H1 (cell line): ENCODE data around the gene RSU1. TPM values are rescaled to one million over a fixed set of nuclear protein-coding genes. Genes with fewer than 3 reads are reported as not detected.

Experiments used
- CBX8 ChIP-seq: fragments of 300-800, 300-1000 bp; sonication (generic); IDR thresholded peaks from 2 replicates; pipeline ENCODE4 v1.7.1; 2016; ENCODE audit warnings: low read depth, low read length, borderline replicate concordance
- CHD1 ChIP-seq: IDR thresholded peaks from 2 replicates; pipeline ENCODE4 v1.6.1; 2012; ENCODE audit warnings: low read depth, low read length, improper control_type of control experiment
- CREB1 ChIP-seq: IDR thresholded peaks from 2 replicates; pipeline ENCODE4 v1.6.1; 2012; ENCODE audit warnings: inconsistent platforms
- SAP30 ChIP-seq: fragments of 300-600 bp; sonication (generic); IDR thresholded peaks from 2 replicates; pipeline ENCODE4 v1.7.1; 2012; ENCODE audit warnings: low read length, moderate library complexity, mild to moderate bottlenecking, inconsistent platforms; ENCODE audit not compliant: insufficient read depth, insufficient replicate concordance
- TBP ChIP-seq: IDR thresholded peaks from 2 replicates; pipeline ENCODE4 v1.6.1; 2011; ENCODE audit warnings: low read depth, low read length, improper control_type of control experiment
- polyA plus RNA-seq, 7 experiments: library from polyadenylated mRNA; depleted of rRNA in 3 of 7; stranded (reverse) in 5 of 7; unstranded in 2 of 7; fragments of >200 nt in 5 of 7; fragments of 200-250 nt in 2 of 7; gene quantifications; 1 replicate in 5 of 7; 2 replicates in 1 of 7; 4 replicates in 1 of 7; pipeline versions ENCODE4 v1.2.1 to v1.2.3, GENCODE V29; 2011 to 2013; ENCODE audit warnings: missing spikeins in 2 of 7, mixed read lengths in 2 of 7
- total RNA-seq: library from RNA; stranded (reverse); fragmentation: NEBNext Ultra II Directional; extraction: Animal tissue kit (Norgen Biotek cat#: 25700); gene quantifications from 2 replicates; pipeline ENCODE4 v1.2.1, GENCODE V29; 2021

Gene RSU1
- total and polyA plus RNA-seq, 2 of the 8 experiments (the other 6 are each of a cell fraction or from before 2014, with no cell fraction given) = 50.0 to 68.2 TPM

DNA sequence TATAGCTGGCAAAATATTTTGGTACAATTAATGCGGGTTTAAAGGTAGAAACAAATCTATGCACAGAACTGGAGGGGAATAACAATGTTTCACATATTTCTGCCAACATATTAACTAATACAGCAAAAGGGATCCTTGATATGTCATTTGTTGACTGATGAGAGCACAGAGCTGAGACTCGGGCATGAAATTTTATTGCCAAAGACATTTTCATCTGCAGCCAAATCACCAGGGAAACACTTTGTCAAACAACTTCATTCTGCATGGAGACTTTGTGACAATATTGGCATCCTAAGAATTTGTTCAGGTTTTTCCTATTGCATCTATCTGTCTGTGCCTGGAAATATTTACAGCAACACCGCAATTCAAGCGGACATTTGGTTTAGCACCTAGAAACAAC is 177.8 kb downstream of the RSU1 start (continued):
- TF ChIP-seq CREB1 (no peak), TBP (no peak), SAP30 (no peak), CBX8 (no peak), CHD1 (no peak)
